ENCODE data around the gene GAPVD1. TPM values are rescaled to one million over a fixed set of nuclear protein-coding genes. Genes with fewer than 3 reads are reported as not detected.
"Not testable (repeated sequence)": the region's sequence is repeated elsewhere in the genome, so short reads cannot be mapped to it uniquely, and the experiment has no call there.

The GAPVD1 gene
- total RNA-seq, 1 experiment from 2014 or later = 50.7 TPM

DNA sequence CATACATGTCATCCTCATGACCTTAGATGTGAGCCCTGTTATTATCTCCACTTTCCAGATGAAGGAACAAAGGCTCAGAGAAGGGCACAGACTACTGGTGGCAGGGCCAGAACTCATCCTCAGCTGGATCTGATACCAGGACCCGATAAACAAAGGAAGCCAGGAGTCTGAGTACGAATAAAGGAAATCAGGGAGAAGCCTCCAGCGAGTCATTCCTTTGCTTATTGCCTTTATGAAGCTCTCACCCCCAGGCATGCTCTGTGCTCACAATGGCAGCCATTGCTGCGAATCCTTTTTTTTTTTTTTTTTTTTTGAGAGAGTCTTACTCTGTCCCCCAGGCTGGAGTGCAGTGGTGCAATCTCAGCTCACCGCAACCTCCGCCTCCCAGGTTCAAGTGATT lies 130.1 kb downstream of the GAPVD1 start:
- Histone ChIP-seq H3K27me3 (ENCODE audit: low read length) (no peaks in the 10 kb centered on the region), H3K9me2 (replicated peaks; ENCODE audit: insufficient read depth, low read length) (no peaks in the 10 kb centered on the region), H3K36me3 (ENCODE audit: insufficient read depth, low read length) (no peaks in the 10 kb centered on the region), H2AFZ (ENCODE audit: low read length) (no peak overlapping the region), H3K4me2 (ENCODE audit: low read depth, low read length, poor library complexity, severe bottlenecking) (no peak overlapping the region), H3K9me3 (ENCODE audit: low read length) (no peaks in the 10 kb centered on the region), H3K27ac (ENCODE audit: low read length) (no peak overlapping the region), H3K9ac (ENCODE audit: low read length) (no peak overlapping the region), H3K4me1 (ENCODE audit: low read length) (no peaks in the 10 kb centered on the region), H3K4me3 (ENCODE audit: low read length) (no peak overlapping the region), H3K79me2 (ENCODE audit: low read length) (no peaks in the 10 kb centered on the region), H4K20me1 (ENCODE audit: insufficient read depth, low read depth, low read length) (no peaks in the 10 kb centered on the region)
- no peak for DNase-seq

DNA sequence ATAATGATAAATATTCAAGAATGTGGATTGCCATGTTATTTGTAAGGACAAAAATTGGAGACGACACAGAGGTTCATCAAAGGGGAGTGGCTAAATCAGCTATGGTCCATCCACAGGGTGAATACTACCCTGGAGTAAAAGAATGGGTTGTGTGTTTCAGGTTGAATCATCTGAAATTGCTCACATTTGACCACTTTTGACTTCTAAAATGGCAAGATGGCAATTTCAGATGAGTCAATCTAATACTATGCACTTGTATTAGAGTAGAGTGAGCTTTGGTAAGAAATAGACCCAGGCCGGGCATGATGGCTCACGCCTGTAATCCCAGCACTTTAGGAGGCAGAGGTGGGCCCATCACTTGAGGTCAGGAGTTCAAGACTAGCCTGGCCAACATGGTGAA lies 131.8 kb downstream of the GAPVD1 start:
- no peak for DNase-seq
- Histone ChIP-seq H3K79me2 (ENCODE audit: low read length) (no peaks in the 10 kb centered on the region), H3K27me3 (ENCODE audit: low read length) (no peaks in the 10 kb centered on the region), H3K9me3 (ENCODE audit: low read length) (no peaks in the 10 kb centered on the region), H3K4me2 (ENCODE audit: low read depth, low read length, poor library complexity, severe bottlenecking) (no peak overlapping the region), H3K27ac (ENCODE audit: low read length) (no peak overlapping the region), H3K9me2 (replicated peaks; ENCODE audit: insufficient read depth, low read length) (no peaks in the 10 kb centered on the region), H3K9ac (ENCODE audit: low read length) (no peak overlapping the region), H3K36me3 (ENCODE audit: insufficient read depth, low read length) (no peaks in the 10 kb centered on the region), H4K20me1 (ENCODE audit: insufficient read depth, low read depth, low read length) (no peaks in the 10 kb centered on the region), H2AFZ (ENCODE audit: low read length) (no peak overlapping the region), H3K4me1 (ENCODE audit: low read length) (no peaks in the 10 kb centered on the region), H3K4me3 (ENCODE audit: low read length) (no peak overlapping the region)

DNA sequence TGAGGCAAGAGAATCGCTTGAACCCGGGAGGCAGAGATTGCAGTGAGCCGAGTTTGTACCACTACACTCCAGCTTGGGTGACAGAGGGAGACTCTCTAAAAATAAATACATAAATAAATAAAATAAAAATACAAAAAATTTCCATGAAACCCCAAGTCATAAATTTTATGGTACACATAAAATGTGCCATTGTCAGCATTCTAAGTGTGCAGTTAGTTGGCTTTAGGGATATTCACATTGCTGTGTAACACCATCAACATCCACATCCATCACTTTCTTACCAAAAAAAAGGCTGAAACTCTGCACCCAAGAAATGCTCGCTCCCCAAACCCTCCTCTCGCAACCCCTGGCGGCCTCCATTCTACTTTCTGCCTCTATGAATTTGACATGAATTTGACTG lies 135.2 kb downstream of the GAPVD1 start:
- no peaks in the 10 kb centered on the region for H3K9me3 ChIP-seq (ENCODE audit: low read length)
- H3K27me3 ChIP-seq (ENCODE audit: low read length) = no peaks in the 10 kb centered on the region
- H3K27ac ChIP-seq (ENCODE audit: low read length) = no peak overlapping the region
- H2AFZ ChIP-seq (ENCODE audit: low read length) = no peak overlapping the region
- H3K4me1 ChIP-seq (ENCODE audit: low read length) = no peaks in the 10 kb centered on the region
- no peaks in the 10 kb centered on the region for H3K36me3 ChIP-seq (ENCODE audit: insufficient read depth, low read length)
- H3K4me3 ChIP-seq (ENCODE audit: low read length) = no peak overlapping the region
- no peak for DNase-seq
- no peaks in the 10 kb centered on the region for H3K79me2 ChIP-seq (ENCODE audit: low read length)
- no peak overlapping the region for H3K4me2 ChIP-seq (ENCODE audit: low read depth, low read length, poor library complexity, severe bottlenecking)
- no peaks in the 10 kb centered on the region for H4K20me1 ChIP-seq (ENCODE audit: insufficient read depth, low read depth, low read length)
- no peaks in the 10 kb centered on the region for H3K9me2 ChIP-seq (replicated peaks; ENCODE audit: insufficient read depth, low read length)
- H3K9ac ChIP-seq (ENCODE audit: low read length) = no peak overlapping the region

DNA sequence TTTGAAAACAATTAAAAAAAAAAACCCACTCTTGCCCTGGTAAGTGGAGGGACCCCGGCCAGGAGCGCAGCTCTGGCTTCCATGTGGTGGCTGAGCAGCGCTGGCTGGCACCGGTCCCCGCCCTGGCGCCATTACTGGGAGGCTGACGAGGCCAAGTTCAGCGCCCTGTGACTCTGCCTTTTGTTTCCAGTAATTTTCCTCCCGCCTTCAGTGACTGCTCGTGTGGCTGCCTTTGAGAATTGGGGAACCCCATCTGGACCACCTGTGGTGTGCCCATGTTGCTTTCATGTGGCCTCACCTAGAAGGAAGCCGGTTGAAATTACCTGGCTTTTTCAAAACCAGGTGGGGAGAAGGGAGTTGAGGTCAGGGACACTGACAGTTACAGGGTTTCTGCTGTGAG lies 136.1 kb downstream of the GAPVD1 start:
- Histone ChIP-seq H3K4me1 (ENCODE audit: low read length) (no peaks in the 10 kb centered on the region), H2AFZ (ENCODE audit: low read length) (no peak overlapping the region), H3K9me3 (ENCODE audit: low read length) (no peaks in the 10 kb centered on the region), H3K27me3 (ENCODE audit: low read length) (no peaks in the 10 kb centered on the region), H4K20me1 (ENCODE audit: insufficient read depth, low read depth, low read length) (no peaks in the 10 kb centered on the region), H3K9me2 (replicated peaks; ENCODE audit: insufficient read depth, low read length) (no peaks in the 10 kb centered on the region), H3K27ac (ENCODE audit: low read length) (no peak overlapping the region), H3K4me2 (ENCODE audit: low read depth, low read length, poor library complexity, severe bottlenecking) (no peak overlapping the region), H3K4me3 (ENCODE audit: low read length) (no peak overlapping the region), H3K9ac (ENCODE audit: low read length) (no peak overlapping the region), H3K79me2 (ENCODE audit: low read length) (no peaks in the 10 kb centered on the region), H3K36me3 (ENCODE audit: insufficient read depth, low read length) (no peaks in the 10 kb centered on the region)
- no peak for DNase-seq

DNA sequence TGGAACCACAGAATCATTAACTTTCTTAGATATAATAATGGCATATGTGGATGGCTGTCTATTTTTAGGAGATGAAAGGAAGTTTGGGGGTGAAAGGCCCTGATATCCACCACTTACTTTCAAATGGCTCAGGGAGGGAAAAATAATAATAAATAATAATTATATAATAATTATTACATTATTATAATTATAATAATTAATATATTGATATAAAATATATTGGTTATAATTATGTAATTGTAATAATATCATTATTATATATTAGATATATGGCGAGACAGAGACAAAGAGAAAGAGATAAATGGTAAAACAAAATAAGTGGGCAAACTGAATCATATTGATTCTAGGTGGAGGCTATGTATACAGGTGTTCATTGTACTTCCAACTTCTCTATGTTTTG lies 136.6 kb downstream of the GAPVD1 start:
- no peak for DNase-seq
- H3K4me3 ChIP-seq (ENCODE audit: low read length) = no peak overlapping the region
- no peaks in the 10 kb centered on the region for H3K27me3 ChIP-seq (ENCODE audit: low read length)
- no peak overlapping the region for H2AFZ ChIP-seq (ENCODE audit: low read length)
- no peaks in the 10 kb centered on the region for H4K20me1 ChIP-seq (ENCODE audit: insufficient read depth, low read depth, low read length)
- no peaks in the 10 kb centered on the region for H3K36me3 ChIP-seq (ENCODE audit: insufficient read depth, low read length)
- no peaks in the 10 kb centered on the region for H3K4me1 ChIP-seq (ENCODE audit: low read length)
- H3K9ac ChIP-seq (ENCODE audit: low read length) = no peak overlapping the region
- no peaks in the 10 kb centered on the region for H3K79me2 ChIP-seq (ENCODE audit: low read length)
- no peaks in the 10 kb centered on the region for H3K9me2 ChIP-seq (replicated peaks; ENCODE audit: insufficient read depth, low read length)
- no peak overlapping the region for H3K27ac ChIP-seq (ENCODE audit: low read length)
- H3K4me2 ChIP-seq (ENCODE audit: low read depth, low read length, poor library complexity, severe bottlenecking) = no peak overlapping the region
- H3K9me3 ChIP-seq (ENCODE audit: low read length) = no peaks in the 10 kb centered on the region

DNA sequence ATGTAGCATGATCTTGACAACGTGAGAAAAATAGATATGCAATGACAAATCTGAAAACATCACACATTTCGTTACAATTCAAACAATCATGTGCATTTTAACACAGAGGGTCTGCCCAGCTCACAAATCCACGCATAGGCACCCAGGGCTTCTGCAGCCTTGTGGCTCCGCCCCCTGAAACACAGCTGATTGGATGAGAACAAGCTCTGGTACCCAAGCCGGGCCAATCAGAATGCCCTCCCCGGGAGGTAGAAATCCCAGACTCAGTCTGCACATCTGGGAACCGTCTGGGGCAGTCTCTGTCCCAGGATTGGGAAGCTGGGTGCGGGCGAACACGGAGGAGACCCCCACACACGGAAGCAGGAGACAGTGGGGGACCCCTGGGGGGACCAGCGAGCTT lies 137.5 kb downstream of the GAPVD1 start:
- no peaks in the 10 kb centered on the region for H3K4me1 ChIP-seq (ENCODE audit: low read length)
- H3K4me3 ChIP-seq (ENCODE audit: low read length) = no peak overlapping the region
- no peak overlapping the region for H3K9ac ChIP-seq (ENCODE audit: low read length)
- no peaks in the 10 kb centered on the region for H3K36me3 ChIP-seq (ENCODE audit: insufficient read depth, low read length)
- no peaks in the 10 kb centered on the region for H3K79me2 ChIP-seq (ENCODE audit: low read length)
- H4K20me1 ChIP-seq (ENCODE audit: insufficient read depth, low read depth, low read length) = no peaks in the 10 kb centered on the region
- H3K9me3 ChIP-seq (ENCODE audit: low read length) = no peaks in the 10 kb centered on the region
- H3K4me2 ChIP-seq (ENCODE audit: low read depth, low read length, poor library complexity, severe bottlenecking) = no peak overlapping the region
- no peaks in the 10 kb centered on the region for H3K27me3 ChIP-seq (ENCODE audit: low read length)
- H2AFZ ChIP-seq (ENCODE audit: low read length) = no peak overlapping the region
- H3K27ac ChIP-seq (ENCODE audit: low read length) = no peak overlapping the region
- H3K9me2 ChIP-seq (replicated peaks; ENCODE audit: insufficient read depth, low read length) = no peaks in the 10 kb centered on the region
- DNase-seq = peak; percentile 62

DNA sequence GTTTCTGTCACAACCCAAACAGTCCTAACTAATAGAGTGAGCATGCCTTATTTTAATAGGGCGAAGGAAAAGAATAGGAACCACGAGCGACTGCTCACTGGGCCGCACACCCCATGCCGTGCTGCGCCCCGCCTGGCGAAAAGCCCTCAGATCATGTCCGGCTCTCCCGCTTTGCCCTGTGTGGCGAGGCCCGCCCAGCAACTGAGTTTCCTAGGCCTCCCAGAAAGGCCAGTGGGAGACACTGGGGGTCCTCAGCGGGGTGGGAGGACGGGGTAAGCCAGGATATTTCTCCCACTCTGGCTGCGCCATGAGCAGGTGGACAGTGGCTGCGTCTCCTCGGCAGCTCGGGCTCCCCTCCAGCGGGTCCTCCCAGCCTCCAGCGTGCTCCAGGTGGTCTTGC lies 138.0 kb downstream of the GAPVD1 start:
- Histone ChIP-seq H3K4me2 (ENCODE audit: low read depth, low read length, poor library complexity, severe bottlenecking) (no peak overlapping the region), H3K9ac (ENCODE audit: low read length) (no peak overlapping the region), H3K9me3 (ENCODE audit: low read length) (no peaks in the 10 kb centered on the region), H3K79me2 (ENCODE audit: low read length) (no peaks in the 10 kb centered on the region), H3K36me3 (ENCODE audit: insufficient read depth, low read length) (no peaks in the 10 kb centered on the region), H3K9me2 (replicated peaks; ENCODE audit: insufficient read depth, low read length) (no peaks in the 10 kb centered on the region), H3K4me1 (ENCODE audit: low read length) (no peaks in the 10 kb centered on the region), H4K20me1 (ENCODE audit: insufficient read depth, low read depth, low read length) (no peaks in the 10 kb centered on the region), H3K4me3 (ENCODE audit: low read length) (no peak overlapping the region), H2AFZ (ENCODE audit: low read length) (no peak overlapping the region), H3K27ac (ENCODE audit: low read length) (no peak overlapping the region), H3K27me3 (ENCODE audit: low read length) (no peaks in the 10 kb centered on the region)
- DNase-seq = no peak

DNA sequence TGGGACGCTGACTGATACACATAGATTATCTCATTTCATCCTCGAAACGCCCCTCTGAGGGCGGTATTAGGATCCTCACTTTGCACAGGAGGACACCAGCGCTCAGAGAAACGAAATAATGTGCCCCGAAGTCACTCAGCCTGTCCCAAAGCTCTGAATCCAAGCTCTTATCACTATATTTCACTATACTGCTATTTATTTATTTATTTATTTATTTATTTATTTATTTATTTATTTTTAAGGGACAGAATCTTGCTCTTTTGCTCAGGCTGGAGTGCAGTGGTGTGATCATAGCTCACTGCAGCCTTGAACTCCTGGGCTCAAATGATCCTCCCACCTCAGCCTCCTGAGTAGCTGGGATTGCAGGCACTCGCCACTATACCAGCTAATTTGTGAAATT lies 138.6 kb downstream of the GAPVD1 start:
- not testable (repeated sequence) for H3K27ac ChIP-seq (ENCODE audit: low read length); H3K27me3 ChIP-seq (ENCODE audit: low read length); H3K4me2 ChIP-seq (ENCODE audit: low read depth, low read length, poor library complexity, severe bottlenecking); H3K4me1 ChIP-seq (ENCODE audit: low read length); H3K9me2 ChIP-seq (replicated peaks; ENCODE audit: insufficient read depth, low read length); H4K20me1 ChIP-seq (ENCODE audit: insufficient read depth, low read depth, low read length); H3K4me3 ChIP-seq (ENCODE audit: low read length); H3K36me3 ChIP-seq (ENCODE audit: insufficient read depth, low read length); H3K79me2 ChIP-seq (ENCODE audit: low read length); DNase-seq; H3K9ac ChIP-seq (ENCODE audit: low read length); H3K9me3 ChIP-seq (ENCODE audit: low read length); H2AFZ ChIP-seq (ENCODE audit: low read length)

Data from Karpas-422 (cell line).